ENCODE data around the gene IGSF10.

The IGSF10 gene

GRCh38 chr3:151412989-151413388, 47.9 kb downstream of the IGSF10 start:
- no peak for DNase-seq
